Left cardiac atrium (tissue), 4 donors: Measurements from ENCODE around the gene TRIM31. TPM values are rescaled to one million over a fixed set of nuclear protein-coding genes. Genes with fewer than 3 reads are reported as not detected.

Source experiments
- ATAC-seq, 2 donors: fragments of 200-7000 bp; cut with Tn5 transposase; one replicate each; pipeline ENCODE4 v1.9.1; 2020; ENCODE audit warnings: mild to moderate bottlenecking in 2 of 2, moderate library complexity in 2 of 2
- DNase-seq: peaks from one replicate; pipeline ENCODE4 v3.0.0-alpha.2; 2020
- intact Hi-C, 2 donors: fragments of 100-400 bp; cut with DNase I; formaldehyde crosslinking; loops; one replicate each; pipeline versions ENCODE4 v1.14.1 to v1.15.1; 2022 to 2023
- total RNA-seq, 2 donors: library from RNA; stranded (reverse); fragmentation: NEBNext Ultra II Directional; extraction: Animal tissue kit (Norgen Biotek cat#: 25700); gene quantifications; one replicate each; pipeline ENCODE4 v1.2.1, GENCODE V29; 2021
- donor health status: DM: no; HTN: yes; CAD: no.
- donor health status: DM: no; HTN: yes; CAD: no; lungs with severe emphysema.
- donor health status: DM: yes; HTN: yes; CAD: no.
- donor health status: Dilated cardiomyopathy.

TRIM31 gene
- total RNA-seq, 2 donors from 2014 or later: not detected

DNA sequence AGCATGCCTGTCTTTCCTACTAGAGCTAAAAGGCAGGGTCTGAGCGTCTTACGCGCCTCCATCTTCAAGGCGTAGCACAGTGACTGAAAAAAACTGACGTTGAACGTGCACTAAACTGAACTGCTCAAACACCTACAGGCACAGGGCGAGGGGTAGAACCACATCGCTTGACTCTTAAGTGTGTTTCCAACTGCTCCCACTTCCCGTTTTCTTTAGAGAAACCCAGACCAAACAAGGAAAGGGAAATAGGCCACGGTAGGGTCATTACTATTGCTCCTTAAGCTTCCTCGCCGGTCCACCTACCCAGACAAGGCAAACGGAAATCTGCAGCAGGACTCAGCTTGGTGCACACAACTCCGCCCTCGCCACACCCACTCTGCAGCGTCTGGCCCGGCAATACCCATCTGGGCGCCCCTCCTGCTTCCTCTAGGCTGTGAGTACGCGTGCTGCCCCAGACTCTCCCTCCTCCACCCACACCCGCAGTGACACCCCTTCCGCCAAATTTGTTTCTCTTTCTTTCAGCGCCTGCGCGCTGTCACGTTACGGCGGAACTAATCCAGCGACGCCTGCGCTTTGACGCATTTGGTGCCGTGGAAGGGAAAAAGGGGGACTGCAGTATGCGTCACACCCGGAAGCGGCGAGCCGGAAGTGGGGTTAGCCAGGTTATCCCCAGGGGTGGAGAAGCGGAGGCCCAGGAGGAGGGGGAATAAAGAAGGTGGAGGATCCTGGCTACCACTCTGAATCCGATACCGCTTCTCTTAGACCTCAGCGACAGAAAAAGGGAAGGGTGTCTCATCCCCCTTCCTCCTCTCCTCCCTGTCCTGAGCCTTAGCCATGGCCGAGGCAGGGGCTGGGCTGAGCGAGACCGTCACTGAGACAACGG is 46.1 kb downstream of the TRIM31 start, which contains the start of gene PPP1R11:
Gene PPP1R11 (plus strand): TSS at position 622 of the 883 bp plus-strand sequence. CDS start 213 bp downstream, at position 835.
- DNase-seq (peak; percentile 99), ATAC-seq (peak; percentile 98 to 99)
- intact Hi-C loops: no loop called here

DNA sequence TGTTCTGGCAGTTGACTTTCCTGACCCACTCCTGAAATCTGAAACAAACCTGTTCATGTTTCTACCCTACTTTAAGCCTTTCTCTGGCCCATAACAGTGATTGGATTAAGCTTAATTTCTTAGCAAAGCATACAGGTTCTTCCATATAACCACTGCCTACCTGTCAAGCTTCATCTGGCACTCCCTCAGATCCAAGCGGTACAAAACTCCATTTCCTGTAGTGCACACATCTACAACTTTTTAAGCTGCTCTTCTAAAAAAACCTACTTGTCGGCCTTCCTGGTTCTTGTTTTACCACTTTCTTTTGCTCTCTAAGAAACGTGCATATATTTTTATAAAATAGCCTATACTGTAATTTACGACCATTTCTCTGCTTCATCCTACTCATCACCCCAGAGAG is 46.8 kb downstream of the TRIM31 start:
- intact Hi-C loops: no loop called here
- DNase-seq (no peak), ATAC-seq (no peak)

DNA sequence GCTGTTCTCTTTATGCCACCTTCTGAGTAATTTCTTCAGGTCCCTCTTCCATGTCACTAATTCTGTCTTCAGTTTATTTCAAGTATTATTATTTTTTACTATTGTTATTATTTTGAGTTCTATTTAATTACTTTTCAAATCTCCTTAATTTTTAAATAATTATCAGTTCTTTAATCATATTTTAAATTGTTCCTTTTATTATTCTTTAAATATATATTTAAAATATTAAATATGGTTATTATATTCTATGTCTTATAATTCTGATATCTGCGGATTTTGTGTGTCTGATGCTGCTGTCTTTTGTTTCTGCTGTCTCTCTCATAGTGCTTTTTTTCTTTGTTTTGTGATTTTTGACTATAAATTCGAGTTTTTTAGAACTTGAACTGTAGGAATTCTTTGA is 49.6 kb downstream of the TRIM31 start:
- intact Hi-C loops: no loop called here
- DNase-seq: no peak
- ATAC-seq: no peak

DNA sequence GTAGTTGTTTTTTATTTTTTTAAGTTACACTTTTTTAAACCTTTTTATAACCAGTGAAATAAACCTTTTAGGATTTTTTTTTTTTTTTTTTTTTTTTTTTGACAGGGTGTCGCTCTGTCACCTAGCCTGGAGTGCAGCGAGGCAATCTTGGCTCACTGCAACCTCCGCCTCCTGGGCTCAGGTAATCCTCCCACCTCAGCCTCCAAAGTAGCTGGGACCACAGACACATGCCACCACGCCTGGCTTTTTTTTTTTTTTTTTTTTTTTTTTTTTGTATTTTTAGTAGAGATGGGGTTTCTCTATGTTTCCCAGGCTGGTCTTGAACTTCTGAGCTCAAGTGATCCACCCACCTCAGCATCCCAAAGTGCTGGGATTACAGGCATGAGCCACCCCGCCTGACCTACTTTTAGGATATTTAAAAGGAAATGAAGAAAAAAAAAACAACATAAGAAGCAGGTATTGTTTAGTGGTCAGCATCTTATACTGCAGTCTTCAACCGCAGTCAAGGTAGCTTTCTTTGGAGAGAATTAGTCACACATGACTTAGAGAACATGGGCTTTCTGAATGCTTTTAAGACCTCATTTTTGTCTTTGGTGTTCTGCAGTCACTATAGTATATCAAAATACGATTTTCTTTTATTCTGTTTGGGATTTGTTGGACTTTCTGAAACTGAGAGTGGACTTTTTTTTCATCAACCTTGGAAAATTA is 50.3 kb downstream of the TRIM31 start:
- no peak for DNase-seq
- intact Hi-C loops: no loop called here
- no peak for ATAC-seq

DNA sequence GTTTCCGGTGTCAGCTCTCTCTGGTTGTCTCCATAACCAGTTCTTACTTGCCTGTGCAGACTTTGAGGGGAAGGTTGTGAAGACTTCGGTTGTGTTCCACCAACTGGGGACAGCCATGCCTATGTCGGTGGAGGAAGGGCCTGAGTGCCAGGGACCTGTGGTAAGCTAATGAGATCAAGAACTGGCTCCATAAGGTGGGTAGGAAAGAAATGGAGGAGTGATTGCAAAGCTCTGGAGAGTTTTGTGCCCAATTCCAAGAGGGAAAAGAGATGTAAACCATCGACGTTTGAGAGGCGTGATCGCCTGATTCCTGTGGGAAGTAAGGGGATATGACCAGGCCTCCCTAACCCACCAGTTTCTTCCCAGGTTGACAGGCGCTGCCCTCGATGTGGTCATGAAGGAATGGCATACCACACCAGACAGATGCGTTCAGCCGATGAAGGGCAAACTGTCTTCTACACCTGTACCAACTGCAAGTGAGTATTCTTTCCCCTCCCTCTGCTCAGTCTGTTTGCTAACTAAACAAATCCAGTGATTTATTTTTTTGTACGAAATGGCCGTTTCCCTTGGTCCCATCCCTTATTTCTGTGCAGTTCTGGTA is 50.9 kb downstream of the TRIM31 start:
- DNase-seq: no peak
- ATAC-seq: no peak
- intact Hi-C loops: no loop called here

DNA sequence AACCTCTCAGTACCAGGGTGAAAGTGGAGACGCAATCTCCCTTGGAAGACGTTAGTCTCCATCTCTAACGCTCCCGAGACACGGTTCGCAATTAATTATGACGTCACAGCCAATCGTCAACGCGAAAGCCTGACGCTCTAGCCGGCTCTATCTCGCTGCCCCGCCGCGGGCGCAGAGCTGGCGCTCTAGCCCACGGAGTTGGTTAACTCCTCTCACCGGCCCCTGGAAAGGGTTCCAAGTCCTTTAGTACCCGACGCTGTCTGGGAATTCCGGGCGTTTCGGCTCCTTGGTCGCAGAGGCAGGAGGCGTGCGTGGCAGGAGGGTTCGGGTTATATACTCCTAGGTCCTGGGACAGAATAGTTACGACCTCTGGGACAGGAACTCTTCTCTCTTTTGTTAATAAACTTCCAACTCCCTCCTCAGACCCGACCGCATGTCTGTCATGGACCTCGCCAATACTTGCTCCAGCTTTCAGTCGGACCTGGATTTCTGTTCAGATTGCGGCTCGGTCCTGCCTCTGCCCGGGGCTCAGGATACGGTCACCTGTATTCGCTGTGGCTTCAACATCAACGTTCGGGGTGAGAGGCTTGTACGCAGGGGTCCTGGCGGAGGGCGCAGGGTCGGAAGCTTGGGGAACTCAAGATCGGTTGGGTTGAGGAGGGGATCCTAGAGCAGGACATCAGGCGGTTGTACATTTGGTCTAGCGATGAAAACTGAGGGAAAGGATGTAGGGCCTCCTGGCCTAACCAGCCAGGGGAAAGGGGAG is 51.6 kb downstream of the TRIM31 start, which contains the start of gene POLR1H:
Gene POLR1H (plus strand): TSS at position 174 of the 766 bp plus-strand sequence. CDS start 260 bp downstream, at position 434.
- intact Hi-C loops: no loop called here
- peak; percentile 98 for ATAC-seq
- peak; percentile 95 for DNase-seq

DNA sequence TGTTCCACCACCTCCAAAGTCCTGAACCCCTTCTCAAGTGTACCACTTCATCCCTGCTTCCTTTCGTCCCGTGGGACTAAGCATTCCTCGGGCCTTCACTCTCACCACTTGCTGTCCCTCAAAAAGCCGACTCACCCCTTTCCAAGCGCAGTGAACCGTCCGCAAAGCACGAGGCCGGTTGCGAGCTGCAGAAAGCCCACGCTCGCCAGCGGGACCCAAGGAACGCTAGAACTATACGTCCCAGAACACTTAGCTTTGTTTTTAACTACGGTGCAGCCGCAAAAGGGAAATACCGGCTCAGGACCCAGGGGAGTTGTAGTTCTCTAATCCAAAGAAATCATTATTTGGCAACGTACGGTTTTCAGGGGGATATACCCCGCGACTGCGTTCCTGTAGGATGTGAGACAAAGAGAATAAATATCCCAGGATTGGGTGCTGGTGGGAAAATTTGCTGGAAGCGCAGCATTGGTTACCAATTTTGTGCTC is 52.2 kb downstream of the TRIM31 start:
- ATAC-seq (peak; percentile 21 to 27), DNase-seq (peak; percentile 34)
- intact Hi-C loops: no loop called here

DNA sequence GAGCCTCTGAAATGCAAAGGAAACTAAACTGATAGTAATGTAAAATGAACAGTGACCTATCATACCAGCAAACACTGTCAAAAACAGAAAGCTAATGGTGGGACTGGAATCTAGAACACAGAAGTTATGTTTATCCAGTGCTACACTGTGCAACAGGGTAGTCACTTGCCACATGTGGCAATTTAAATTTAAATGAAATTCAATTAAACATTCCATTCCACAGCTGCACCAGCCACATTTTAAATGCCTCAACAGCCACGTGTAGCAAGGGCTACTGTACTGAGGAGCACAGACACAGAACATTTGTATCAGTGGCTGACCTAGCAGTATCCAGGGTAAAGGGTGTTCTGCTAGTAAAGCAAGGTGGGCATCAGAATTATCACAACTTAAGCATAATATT is 57.4 kb downstream of the TRIM31 start:
- DNase-seq: no peak
- intact Hi-C loops: no loop called here
- no peak for ATAC-seq

DNA sequence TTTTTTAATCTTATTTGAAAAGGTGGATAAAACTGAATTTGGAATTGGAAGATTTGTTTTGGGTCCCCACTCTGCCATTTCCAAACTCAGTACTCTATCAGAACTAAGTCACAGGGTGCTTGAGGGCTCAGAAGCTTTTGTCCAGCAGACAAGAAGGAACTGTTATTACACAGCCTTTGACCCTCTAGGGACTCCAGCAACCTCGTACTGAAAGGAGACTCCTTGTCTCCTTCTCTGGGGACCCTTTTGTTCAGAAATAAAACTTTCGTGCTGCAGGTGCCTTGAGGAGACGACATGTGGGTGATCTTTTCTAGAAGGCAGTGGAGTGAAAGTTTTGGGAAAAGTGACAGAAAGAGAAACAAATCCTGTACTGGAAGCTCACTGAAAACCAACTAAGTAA is 59.2 kb downstream of the TRIM31 start:
- intact Hi-C loops: no loop called here
- ATAC-seq (no peak), DNase-seq (no peak)

Other genes with a start within 250 kb of the TRIM31 start
- 100 to 1,000 TPM; 290 to 337 TPM for gene HLA-A, start 170.6 kb downstream of the TRIM31 start, total RNA-seq
- gene POLR1H, start 51.8 kb downstream of the TRIM31 start, total RNA-seq: 10 to 100 TPM; 14.7 to 16.6 TPM
- 10 to 100 TPM; 43.7 to 48.1 TPM for gene PPP1R11, start 45.9 kb downstream of the TRIM31 start, total RNA-seq
- gene RNF39, start 37.3 kb downstream of the TRIM31 start, total RNA-seq: not detected
- not detected for gene TRIM40, start 23.1 kb upstream of the TRIM31 start, total RNA-seq
- not detected for gene TRIM10, start 48.1 kb upstream of the TRIM31 start, total RNA-seq
- not detected for gene TRIM15, start 50.5 kb upstream of the TRIM31 start, total RNA-seq
- gene TRIM26, start 100.3 kb upstream of the TRIM31 start, total RNA-seq: 10 to 100 TPM; 22.1 to 24.1 TPM
- gene TRIM39, start 213.8 kb upstream of the TRIM31 start, total RNA-seq: 10 to 100 TPM in 1 of 2 donors, 1 to 10 TPM in 1; 9.5 to 11.2 TPM
- gene RPP21, start 232.1 kb upstream of the TRIM31 start, total RNA-seq: 10 to 100 TPM; 21.0 to 26.2 TPM